Right lobe of liver (tissue), 4 donors: ENCODE measurements around the gene SELP.

ENCODE experiments used
- POLR2A ChIP-seq: fragments of 450-650 bp; IDR thresholded peaks from one replicate; pipeline ENCODE4 v1.6.1; 2017; ENCODE audit warnings: antibody characterized with exemption, mild to moderate bottlenecking
- TF ChIP-seq, protein P1 (sequence below), 4 donors: fragments of 200-600 bp in 3 of 4; fragments of 450-650 bp in 1 of 4; IDR thresholded peaks; one replicate each; pipeline versions ENCODE4 v1.5.1 to v1.8.0; 2016 to 2022; ENCODE audit warnings: antibody characterized with exemption in 4 of 4, mild to moderate bottlenecking in 2 of 4
- donor health status: DM: no; HTN: no; CAD: no.
- donor health status: DM: no; HTN: no; CAD: no.
- donor health status: DM: no; HTN: yes; CAD: no.

DNA sequence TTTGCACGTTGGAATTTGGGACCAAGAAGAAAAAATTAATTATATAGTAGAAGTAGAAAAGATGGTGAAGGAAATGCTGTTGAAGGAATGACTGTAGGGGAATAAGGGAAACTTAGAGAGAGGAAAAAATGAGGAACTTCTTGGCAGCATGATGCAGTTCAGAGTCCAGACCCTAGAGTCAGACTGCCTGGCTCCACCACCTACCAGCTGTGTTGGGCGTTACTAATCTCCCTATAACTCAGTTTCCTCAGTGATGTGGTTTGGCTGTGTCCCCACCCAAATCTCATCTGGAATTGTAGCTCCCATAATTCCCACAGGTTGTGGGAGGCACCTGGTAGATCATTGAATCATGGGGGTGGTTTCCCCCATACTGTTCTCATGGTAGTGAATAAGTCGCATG is 1.3 kb upstream of the SELP start:
- TF ChIP-seq, protein P1, sequence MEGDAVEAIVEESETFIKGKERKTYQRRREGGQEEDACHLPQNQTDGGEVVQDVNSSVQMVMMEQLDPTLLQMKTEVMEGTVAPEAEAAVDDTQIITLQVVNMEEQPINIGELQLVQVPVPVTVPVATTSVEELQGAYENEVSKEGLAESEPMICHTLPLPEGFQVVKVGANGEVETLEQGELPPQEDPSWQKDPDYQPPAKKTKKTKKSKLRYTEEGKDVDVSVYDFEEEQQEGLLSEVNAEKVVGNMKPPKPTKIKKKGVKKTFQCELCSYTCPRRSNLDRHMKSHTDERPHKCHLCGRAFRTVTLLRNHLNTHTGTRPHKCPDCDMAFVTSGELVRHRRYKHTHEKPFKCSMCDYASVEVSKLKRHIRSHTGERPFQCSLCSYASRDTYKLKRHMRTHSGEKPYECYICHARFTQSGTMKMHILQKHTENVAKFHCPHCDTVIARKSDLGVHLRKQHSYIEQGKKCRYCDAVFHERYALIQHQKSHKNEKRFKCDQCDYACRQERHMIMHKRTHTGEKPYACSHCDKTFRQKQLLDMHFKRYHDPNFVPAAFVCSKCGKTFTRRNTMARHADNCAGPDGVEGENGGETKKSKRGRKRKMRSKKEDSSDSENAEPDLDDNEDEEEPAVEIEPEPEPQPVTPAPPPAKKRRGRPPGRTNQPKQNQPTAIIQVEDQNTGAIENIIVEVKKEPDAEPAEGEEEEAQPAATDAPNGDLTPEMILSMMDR (IDR thresholded peaks at IDR 0.05) = no peak
- TF ChIP-seq POLR2A = no peak
